HG03521 (cell line): ENCODE data around the gene ALOXE3.
A peak's percentile ranks its signal among the peaks of the same experiment; 100 is the strongest.

Source experiments
- ATAC-seq: cut with Tn5 transposase; IDR thresholded peaks from one replicate; pipeline ENCODE4 v1.9.1; 2021; ENCODE audit warnings: mild to moderate bottlenecking, moderate library complexity; ENCODE audit not compliant: unreplicated experiment

Gene ALOXE3

DNA sequence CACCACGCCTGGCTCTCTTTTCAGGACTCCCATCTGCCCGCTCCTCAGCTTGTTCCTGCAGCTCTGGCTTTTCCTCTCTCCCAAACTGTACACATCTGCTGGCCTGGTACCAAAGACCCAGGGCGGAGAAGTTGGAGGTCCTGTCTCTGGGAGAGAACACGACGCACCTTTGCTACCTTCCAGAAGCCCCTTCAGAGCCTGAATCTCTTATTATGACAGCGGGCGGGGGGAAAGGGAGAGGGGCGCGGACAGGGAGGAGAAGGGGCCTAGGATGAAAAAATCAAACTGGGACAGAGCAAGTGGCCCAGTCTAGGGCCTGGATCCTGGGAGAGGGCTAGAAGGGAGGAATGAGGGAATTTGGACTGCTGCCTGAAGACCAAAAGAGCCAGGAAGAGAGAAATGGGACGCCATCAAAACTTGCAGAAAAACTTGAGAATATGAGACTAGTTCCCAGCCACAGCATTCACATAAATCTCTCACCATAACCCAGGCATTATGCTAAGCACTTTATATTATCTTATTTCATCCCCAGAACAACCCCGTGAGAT lies 36.4 kb upstream of the ALOXE3 start:
- ATAC-seq, result no peak

GRCh38 chr17:8153957-8154607 lies 35.8 kb upstream of the ALOXE3 start:
- no peak for ATAC-seq

GRCh38 chr17:8153525-8153956 lies 35.2 kb upstream of the ALOXE3 start:
- ATAC-seq, result no peak

GRCh38 chr17:8153031-8153451 lies 34.7 kb upstream of the ALOXE3 start:
- no peak for ATAC-seq

DNA sequence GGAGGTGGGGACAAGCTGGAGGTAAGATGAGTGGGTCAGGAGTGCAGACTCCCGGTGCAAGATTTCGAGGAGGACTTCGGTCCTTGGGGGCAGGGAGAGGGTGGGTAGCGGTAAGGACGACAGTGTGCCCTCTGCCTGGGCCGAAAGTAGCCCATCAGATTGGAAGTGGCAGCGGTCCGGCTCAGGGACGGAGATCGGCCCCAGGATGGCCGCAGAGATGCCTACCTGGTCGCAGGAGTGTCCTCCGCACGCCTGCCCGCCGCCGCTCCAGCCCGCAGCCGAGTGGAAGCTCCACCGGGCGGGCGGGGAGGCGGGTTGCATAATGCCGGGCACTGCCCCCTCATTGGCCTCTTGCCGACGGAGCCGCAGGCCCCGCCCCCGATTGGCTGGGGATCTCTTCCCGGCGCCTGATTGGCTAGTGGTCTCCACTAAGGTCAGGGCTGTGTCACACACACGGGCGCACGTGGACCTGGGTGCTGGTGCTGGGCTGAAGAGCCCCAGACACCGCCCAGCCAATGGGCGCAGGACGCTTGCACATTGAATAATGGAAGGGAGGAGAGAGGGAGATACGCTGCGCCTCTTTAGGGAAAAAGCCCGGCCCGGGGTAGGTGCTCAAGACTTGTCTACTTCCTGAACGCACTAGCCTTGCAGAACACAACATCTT lies 33.9 kb upstream of the ALOXE3 start, which contains the start of gene PER1:
Gene PER1 (minus strand): TSS at position 293 of the 664 bp plus-strand sequence. CDS start 1,698 bp downstream, outside the sequence.
- no peak for ATAC-seq

DNA sequence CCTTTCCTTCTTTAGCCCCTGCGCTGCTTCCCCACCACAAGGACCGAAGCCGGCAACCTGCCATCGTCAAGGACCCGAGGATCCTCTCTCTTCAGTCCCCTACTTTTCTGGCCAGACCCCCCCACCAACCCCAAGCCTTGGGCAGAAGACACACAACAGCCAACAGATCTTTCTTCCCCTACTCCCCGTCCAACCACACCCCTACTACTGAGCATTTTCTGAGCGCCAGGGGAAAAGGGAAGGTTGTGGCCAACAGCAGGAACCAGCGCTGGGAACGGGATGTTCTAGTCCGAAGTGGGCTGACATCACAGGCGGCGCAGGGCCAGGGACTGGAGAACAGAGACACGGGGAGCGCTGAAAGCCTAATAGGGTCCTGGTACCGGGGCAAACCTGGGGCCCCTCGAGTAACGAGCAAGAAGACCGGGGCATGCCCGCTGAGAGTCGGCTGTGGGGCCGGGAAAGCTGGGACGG lies 33.4 kb upstream of the ALOXE3 start:
- ATAC-seq, result no peak

DNA sequence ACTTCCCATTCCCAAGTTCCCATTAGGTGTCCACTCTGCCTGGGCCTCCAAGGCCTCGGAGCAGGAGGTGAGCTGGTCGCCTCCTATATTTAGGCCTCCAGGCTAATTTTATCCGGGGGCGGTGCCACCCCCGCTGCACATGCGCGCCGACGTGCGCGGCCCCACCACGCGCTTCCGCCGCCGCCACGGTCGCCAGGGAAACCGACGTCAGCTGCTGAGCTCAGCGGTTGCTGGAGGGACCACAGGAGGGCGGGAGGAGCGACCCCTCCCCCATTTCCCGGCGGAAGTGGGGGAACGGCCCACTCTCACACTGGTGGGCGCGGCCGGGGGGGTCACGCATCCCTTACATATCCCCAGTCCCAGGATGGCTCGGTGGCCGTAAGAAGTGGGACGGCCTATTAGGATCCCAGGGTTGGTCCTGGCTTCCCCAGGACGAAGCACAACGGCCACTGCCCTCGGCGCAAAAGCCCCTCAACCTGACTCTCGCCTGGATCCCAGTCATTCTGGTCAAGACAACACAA lies 32.9 kb upstream of the ALOXE3 start:
- ATAC-seq, result peak; percentile 47

- no peak for ATAC-seq
These were observed 32.1 kb upstream of the ALOXE3 start for GRCh38 chr17:8150194-8151119.

DNA sequence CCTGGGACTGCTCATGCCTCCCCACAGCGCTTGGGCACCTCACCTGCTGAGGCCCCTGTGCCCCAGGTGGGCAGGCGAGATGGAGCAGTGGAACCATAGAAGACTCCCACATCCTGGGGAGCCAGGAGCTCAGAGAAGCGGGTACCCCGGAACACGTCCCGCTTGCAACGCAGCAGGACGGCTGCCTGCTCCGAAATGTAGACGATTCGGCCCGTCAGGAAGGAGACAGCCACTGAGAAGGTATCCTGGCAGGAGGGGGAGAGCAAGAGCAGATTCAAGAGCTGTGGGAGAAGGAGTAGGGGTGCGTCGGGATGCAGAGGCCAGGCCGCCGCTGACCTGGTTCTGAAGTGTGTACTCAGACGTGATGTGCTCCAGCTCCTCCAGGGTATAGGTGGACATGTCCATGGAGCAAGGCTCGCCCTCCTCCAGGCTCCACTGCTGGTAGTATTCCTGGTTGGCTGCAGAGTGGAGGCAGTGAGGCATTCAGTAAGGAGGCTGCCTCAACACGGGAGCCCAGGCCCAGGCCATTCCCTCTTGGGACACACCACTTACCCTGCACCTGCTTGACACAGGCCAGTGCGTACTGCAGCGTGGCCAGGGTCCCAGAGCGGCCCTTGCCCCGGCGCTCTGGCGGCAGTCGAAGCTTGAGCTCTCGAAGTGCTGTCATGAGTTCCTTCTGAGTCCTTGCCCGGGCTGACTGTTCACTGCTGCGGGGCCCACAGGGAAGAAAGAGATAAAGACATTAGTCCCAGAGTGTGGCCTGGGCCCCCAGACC lies 31.3 kb upstream of the ALOXE3 start:
- no peak for ATAC-seq

DNA sequence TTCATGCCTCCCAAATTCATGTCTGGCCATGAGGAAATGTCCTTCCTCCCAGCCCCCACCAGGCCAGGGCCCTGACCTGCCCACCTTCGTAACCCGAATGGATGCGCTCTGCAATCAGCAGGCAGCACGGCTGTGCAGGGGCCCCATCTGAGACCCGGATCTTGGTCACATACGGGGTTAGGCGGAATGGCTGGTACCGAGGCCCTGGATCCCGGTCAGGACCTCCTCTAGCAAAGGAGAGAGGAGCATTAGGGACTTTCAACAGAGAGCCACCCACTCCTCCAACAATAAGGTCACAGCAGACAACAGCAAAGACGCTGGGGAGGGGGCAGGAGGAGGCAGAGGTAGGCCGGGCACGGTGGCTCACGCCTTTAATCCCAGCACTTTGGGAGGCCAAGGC lies 30.2 kb upstream of the ALOXE3 start:
- ATAC-seq, result no peak

GRCh38 chr17:8147805-8148404 lies 29.6 kb upstream of the ALOXE3 start:
- no peak for ATAC-seq

- no peak for ATAC-seq
These were observed 29.0 kb upstream of the ALOXE3 start for GRCh38 chr17:8147141-8147804.

DNA sequence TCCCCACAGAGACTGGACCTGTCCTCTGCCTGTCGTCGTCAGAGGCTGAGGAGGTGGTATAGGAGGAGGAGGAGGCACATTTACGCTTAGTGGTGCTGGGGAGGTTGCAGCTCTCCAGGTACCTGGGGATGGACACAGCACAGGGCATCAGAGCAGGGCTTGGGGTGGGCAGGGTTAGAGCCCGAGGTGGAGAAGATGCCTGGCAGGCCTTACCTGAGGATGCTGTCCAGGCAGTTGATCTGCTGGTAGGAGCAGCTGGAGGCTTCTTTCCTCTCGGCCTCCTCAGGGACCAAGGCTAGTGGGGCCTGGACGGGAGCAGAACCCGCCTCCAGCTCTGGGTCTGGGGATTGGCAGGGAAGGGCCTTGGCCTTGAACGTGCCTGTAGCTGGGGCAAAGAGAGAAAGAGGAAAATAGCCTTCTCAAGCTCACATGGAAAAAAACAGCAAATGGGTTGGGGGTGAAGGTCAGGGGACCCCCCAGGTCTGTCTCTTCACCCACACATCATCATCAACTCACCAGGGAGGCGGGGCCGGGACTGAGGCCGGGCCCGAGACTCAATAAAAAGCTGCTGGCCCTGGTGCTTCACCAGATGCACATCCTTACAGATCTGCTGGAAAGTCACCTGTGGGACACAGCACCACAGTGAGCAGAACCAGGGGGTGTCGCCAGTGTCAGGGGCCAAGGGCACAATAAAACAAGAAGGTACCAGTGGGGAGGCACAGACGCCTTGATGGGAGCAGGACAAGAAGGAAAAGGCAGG lies 28.2 kb upstream of the ALOXE3 start:
- ATAC-seq, result no peak

GRCh38 chr17:8145811-8146210 lies 27.5 kb upstream of the ALOXE3 start:
- no peak for ATAC-seq

DNA sequence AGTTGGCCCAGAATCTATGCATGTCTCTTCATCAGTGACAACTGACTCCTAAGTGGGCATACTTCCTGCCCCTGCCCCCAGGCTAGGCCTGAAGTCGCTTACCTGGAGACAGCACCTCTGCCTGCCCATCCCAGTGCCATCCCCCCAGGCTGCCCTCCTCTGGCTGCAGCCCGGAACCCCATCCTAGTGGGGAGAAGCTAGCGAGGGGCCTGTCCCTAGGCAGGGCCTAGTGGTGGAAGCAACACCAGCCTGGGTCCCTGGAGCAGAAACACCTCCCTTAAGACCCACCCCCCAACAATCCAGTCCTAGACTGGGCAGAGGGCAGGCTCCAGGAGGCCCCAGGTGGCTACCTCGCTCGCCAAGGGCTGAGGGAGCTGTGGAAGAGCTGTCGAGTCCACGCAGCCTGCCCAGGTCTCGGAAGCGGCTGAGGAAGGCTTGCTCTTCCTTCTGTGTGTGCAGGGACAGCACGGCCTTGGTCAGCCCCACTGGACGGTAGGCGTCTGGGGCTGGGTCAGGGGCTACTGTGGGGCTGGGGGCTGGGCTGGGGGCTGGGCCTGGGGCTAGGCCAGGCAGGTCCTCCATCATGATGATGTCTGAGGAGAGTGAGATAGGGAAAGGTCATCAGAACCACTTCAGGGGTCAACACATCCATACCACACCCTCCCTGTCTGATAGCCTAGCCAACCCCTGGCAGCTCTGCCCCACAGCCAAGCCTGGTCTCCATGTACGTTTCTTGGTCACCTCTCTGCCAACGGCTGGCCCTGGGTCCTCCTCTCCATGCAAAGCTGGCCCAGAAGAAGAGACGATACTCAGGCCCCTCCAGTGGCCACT lies 26.3 kb upstream of the ALOXE3 start:
- ATAC-seq, result no peak

DNA sequence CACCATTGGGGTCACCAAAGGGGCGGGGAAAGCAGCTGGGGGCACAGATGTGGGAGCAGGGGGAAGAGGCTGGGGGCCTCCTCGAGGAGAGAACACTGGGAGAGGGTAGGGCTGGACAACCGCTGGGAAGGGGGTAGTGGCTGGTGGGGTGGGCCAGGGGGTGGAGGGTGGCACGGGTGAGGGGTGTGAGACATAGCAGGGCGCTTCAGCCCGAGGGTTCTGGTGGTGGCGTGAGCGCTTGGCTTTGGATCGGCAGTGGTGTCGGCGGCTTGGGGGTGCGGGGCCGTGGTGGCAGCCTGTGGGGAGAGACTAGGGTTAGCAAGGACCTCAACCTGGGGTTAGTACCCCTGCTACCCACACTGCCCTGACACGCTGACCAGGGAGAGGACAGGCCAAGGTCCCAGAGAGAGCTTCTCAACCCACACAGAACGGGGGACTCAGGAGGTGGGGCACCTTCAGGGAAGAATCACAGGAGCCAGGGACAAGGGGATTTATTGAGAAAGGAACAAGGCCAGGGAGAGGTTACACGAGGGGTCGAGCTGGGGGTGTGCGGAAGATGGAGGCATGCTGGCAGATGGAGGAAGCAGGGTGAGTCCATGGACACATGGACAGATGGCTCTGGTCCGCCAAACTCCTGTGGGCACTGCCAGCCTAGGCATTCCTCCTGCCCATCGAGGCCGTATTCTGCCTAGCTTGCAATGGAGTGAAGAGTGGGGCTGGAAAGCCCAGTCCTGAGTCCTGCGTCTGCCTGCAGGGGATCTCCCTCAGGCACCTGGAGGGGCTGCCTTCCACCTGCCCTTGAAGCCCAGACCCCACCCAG lies 25.5 kb upstream of the ALOXE3 start:
- ATAC-seq, result no peak
